Caco-2 (cell line): ENCODE data around the gene ADD1. TPM values are rescaled to one million over a fixed set of nuclear protein-coding genes. Genes with fewer than 3 reads are reported as not detected.

Experiments used
- BruUV-seq: library from RNA; stranded (reverse); fragments of 400-500 nt; replicated peaks from 2 replicates; lab custom pipeline; 2021; lab: Mats Ljungman, UMichigan
- CTCF ChIA-PET: fragments of 300-600 bp; sonication (Branson Sonifier 250); formaldehyde crosslinking; loops from one replicate; lab custom pipeline; 2022; ENCODE audit warnings: antibody characterized with exemption; lab: Charles Lee
- POLR2A ChIA-PET: fragments of 300-600 bp; sonication (Branson Sonifier 250); formaldehyde crosslinking; loops from one replicate; lab custom pipeline; 2022; ENCODE audit warnings: antibody characterized with exemption; lab: Charles Lee
- DNase-seq, 2 experiments: peaks; one replicate each; pipeline versions ENCODE4 v3.0.0 to v3.0.0-alpha.2; 2020 to 2022
- H3K27me3 ChIP-seq: replicated peaks from 2 replicates; pipeline ENCODE4 v1.6.0; 2011; ENCODE audit warnings: low read length; ENCODE audit not compliant: control insufficient read depth, insufficient read depth
- H3K36me3 ChIP-seq: 2 replicates; pipeline ENCODE4 v1.5.1; 2011; ENCODE audit warnings: low read length; ENCODE audit not compliant: control insufficient read depth, insufficient read depth
- H3K4me1 ChIP-seq: fragments of 250-450 bp; sonication (Bioruptor Pico); 2 replicates; pipeline ENCODE4 v1.5.1; 2020; ENCODE audit warnings: mild to moderate bottlenecking
- H3K4me3 ChIP-seq: 2 replicates; pipeline ENCODE4 v1.5.1; 2011; ENCODE audit warnings: low read depth, mild to moderate bottlenecking, control low read depth, low read length
- H3K9me3 ChIP-seq: fragments of 250-450 bp; sonication (Bioruptor Pico); 2 replicates; pipeline ENCODE4 v1.5.1; 2020; ENCODE audit warnings: mild to moderate bottlenecking, moderate library complexity
- H3K27ac Mint-ChIP-seq: one replicate; pipeline ENCODE4 v1.8.0; 2022; ENCODE audit warnings: mixed read lengths; ENCODE audit not compliant: unreplicated experiment
- H3K27me3 Mint-ChIP-seq: one replicate; pipeline ENCODE4 v1.8.0; 2022; ENCODE audit warnings: mixed read lengths; ENCODE audit not compliant: insufficient read depth, unreplicated experiment
- H3K36me3 Mint-ChIP-seq: one replicate; pipeline ENCODE4 v1.8.0; 2022; ENCODE audit warnings: mild to moderate bottlenecking, mixed read lengths; ENCODE audit not compliant: insufficient read depth, unreplicated experiment
- H3K4me1 Mint-ChIP-seq: one replicate; pipeline ENCODE4 v1.8.0; 2022; ENCODE audit warnings: low read depth, mixed read lengths; ENCODE audit not compliant: unreplicated experiment
- H3K4me3 Mint-ChIP-seq: one replicate; pipeline ENCODE4 v1.8.0; 2022; ENCODE audit warnings: mild to moderate bottlenecking, moderate library complexity, mixed read lengths; ENCODE audit not compliant: unreplicated experiment
- H3K9me3 Mint-ChIP-seq: one replicate; pipeline ENCODE4 v1.8.0; 2022; ENCODE audit warnings: mixed read lengths; ENCODE audit not compliant: unreplicated experiment
- intact Hi-C: fragments of 100-400 bp; cut with micrococcal nuclease; formaldehyde crosslinking; loops from one replicate; pipeline ENCODE4 v1.10.0; 2022; ENCODE audit not compliant: unreplicated experiment
- total RNA-seq: library from RNA; stranded (reverse); gene quantifications from 2 replicates; pipeline ENCODE4 v1.2.3, GENCODE V29; 2022
- TF ChIP-seq, protein P1 (sequence below), 2 experiments: fragments of 200-600 bp in 1 of 2; IDR thresholded peaks; 1 replicate in 1 of 2; 2 replicates in 1 of 2; pipeline versions ENCODE4 v1.5.1 to v1.8.0; 2011 to 2022; ENCODE audit warnings: antibody characterized with exemption in 1 of 2, control low read depth in 1 of 2, inconsistent platforms in 1 of 2, low read depth in 1 of 2, low read length in 1 of 2, mild to moderate bottlenecking in 1 of 2, moderate library complexity in 1 of 2; ENCODE audit not compliant: insufficient read depth in 1 of 2, severe bottlenecking in 1 of 2, unreplicated experiment in 1 of 2

ADD1 gene
- total RNA-seq, 1 experiment from 2014 or later: 242 TPM

DNA sequence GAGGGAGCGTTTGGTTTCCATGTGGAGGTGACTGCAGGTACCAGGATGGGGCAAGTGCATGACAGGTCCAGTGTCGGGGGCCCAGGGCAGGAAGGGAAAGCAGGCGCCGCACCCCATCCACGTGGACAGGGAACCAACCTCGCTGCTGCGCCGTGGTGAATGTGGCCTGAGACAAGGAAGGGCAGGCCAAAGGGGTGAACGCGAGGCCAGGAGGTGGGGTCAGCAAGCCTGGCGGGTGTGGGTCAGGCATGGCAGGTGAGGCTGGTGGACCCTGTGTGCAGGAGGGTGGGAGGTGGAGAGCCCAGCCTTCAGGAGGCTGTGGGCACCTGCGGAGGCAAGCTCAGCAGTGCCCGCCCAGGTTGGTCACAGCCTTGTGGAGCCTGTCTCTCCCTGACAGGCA, 36.1 kb upstream of the ADD1 start:
- no TSS peak for BruUV-seq
- TF ChIP-seq, protein P1, sequence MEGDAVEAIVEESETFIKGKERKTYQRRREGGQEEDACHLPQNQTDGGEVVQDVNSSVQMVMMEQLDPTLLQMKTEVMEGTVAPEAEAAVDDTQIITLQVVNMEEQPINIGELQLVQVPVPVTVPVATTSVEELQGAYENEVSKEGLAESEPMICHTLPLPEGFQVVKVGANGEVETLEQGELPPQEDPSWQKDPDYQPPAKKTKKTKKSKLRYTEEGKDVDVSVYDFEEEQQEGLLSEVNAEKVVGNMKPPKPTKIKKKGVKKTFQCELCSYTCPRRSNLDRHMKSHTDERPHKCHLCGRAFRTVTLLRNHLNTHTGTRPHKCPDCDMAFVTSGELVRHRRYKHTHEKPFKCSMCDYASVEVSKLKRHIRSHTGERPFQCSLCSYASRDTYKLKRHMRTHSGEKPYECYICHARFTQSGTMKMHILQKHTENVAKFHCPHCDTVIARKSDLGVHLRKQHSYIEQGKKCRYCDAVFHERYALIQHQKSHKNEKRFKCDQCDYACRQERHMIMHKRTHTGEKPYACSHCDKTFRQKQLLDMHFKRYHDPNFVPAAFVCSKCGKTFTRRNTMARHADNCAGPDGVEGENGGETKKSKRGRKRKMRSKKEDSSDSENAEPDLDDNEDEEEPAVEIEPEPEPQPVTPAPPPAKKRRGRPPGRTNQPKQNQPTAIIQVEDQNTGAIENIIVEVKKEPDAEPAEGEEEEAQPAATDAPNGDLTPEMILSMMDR (IDR thresholded peaks at IDR 0.05; ENCODE audit: insufficient read depth in 1 of 2, low read depth in 1 of 2, low read length in 1 of 2, severe bottlenecking in 1 of 2, unreplicated experiment in 1 of 2): no peak
- Histone ChIP-seq H3K4me3 (no peak overlapping the region), H3K36me3 (no peaks in the 10 kb centered on the region), H3K27me3 (no peaks in the 10 kb centered on the region), H3K9me3 (no peaks in the 10 kb centered on the region), H3K4me1 (no peaks in the 10 kb centered on the region)
- POLR2A ChIA-PET: no interaction called here
- Mint-ChIP-seq H3K36me3 (peaks cover 8% of the 10 kb centered on the region), H3K27me3 (no peaks in the 10 kb centered on the region), H3K4me1 (no peaks in the 10 kb centered on the region), H3K9me3 (no peaks in the 10 kb centered on the region), H3K27ac (no peak overlapping the region), H3K4me3 (no peak overlapping the region)
- intact Hi-C loops: no loop called here
- CTCF ChIA-PET: no interaction called here
- DNase-seq: no peak

DNA sequence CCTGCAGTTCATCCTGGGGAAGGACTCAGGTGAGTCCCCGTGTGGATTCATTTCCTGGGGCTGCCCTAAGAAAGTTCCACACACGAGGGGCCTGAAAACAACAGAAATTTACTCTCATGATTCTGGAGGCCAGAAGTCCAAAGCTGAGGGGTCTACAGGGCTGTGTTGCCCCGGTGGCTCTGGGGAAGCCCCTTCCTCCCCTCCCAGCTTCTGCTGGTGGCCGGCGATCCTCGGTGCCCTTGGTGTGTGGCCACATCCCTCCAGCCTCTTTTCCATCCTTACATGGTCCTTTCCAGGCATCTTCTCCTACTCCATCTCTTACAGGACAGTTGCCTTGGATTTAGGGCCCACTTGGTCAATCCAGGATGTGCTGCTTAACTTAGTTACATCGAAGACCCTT, 35.6 kb upstream of the ADD1 start:
- H3K9me3 Mint-ChIP-seq: no peaks in the 10 kb centered on the region
- POLR2A ChIA-PET: no interaction called here
- H3K4me1 ChIP-seq: no peaks in the 10 kb centered on the region

DNA sequence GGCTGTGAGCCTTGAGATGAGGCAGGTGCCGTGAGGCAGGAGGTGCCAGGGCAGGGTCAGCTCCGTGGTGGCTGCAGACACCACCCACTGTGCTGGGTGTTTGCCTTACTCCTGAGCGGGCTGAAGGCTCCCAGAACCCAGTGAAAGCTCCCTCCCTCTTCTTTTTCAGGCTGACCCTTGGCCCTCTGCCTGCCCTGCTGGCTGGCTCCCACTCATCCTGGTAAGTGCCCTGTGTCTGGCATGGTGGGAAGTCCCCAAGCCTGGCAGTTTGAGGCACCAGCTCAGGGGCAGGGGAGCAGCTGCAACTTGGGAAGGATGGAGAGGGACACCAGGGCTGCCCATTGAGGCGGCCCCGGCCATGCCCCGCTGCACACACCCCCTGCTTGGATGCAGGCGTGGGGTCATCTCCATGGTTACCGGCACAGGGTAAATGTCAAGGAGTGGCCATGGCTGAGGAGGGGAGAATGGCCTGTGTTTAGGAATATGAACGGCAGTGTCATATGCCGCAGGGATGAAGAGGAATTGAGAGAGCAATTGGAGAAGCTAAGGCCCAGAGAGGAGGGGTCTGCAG, 33.9 kb upstream of the ADD1 start:
- intact Hi-C loops: no loop called here
- TF ChIP-seq, protein P1 (IDR thresholded peaks at IDR 0.05; ENCODE audit: insufficient read depth in 1 of 2, low read depth in 1 of 2, low read length in 1 of 2, severe bottlenecking in 1 of 2, unreplicated experiment in 1 of 2): no peak
- no peaks in the 10 kb centered on the region for H3K27me3 ChIP-seq
- H3K27ac Mint-ChIP-seq: no peak overlapping the region
- H3K36me3 ChIP-seq: no peaks in the 10 kb centered on the region
- H3K36me3 Mint-ChIP-seq: peaks cover 8% of the 10 kb centered on the region
- H3K9me3 ChIP-seq: no peaks in the 10 kb centered on the region
- ChIA-PET CTCF (interaction anchor here (0.6 to 1.0 kb wide), 2 partner anchors 8 to 1061 kb away, joined by 3 read pairs; no protein-coding TSS in a partner anchor), POLR2A (no interaction called here)
- no peak overlapping the region for H3K4me3 ChIP-seq
- BruUV-seq: no TSS peak
- no peak overlapping the region for H3K4me3 Mint-ChIP-seq
- no peaks in the 10 kb centered on the region for H3K4me1 Mint-ChIP-seq
- no peaks in the 10 kb centered on the region for H3K9me3 Mint-ChIP-seq
- DNase-seq: no peak
- H3K27me3 Mint-ChIP-seq: no peaks in the 10 kb centered on the region
- no peaks in the 10 kb centered on the region for H3K4me1 ChIP-seq

More for the DNA sequence above, 35.6 kb upstream of the ADD1 start:
- Mint-ChIP-seq H3K27me3 (no peaks in the 10 kb centered on the region), H3K27ac (no peak overlapping the region), H3K4me3 (no peak overlapping the region), H3K36me3 (peaks cover 8% of the 10 kb centered on the region), H3K4me1 (no peaks in the 10 kb centered on the region)
- Histone ChIP-seq H3K27me3 (no peaks in the 10 kb centered on the region), H3K36me3 (no peaks in the 10 kb centered on the region), H3K9me3 (no peaks in the 10 kb centered on the region), H3K4me3 (no peak overlapping the region)
- TF ChIP-seq, protein P1 (IDR thresholded peaks at IDR 0.05; ENCODE audit: insufficient read depth in 1 of 2, low read depth in 1 of 2, low read length in 1 of 2, severe bottlenecking in 1 of 2, unreplicated experiment in 1 of 2): no peak
- intact Hi-C loops: no loop called here
- no peak for DNase-seq
- no TSS peak for BruUV-seq
- CTCF ChIA-PET: no interaction called here
